ENCODE measurements around the gene PNPLA3. TPM values are rescaled to one million over a fixed set of nuclear protein-coding genes. Genes with fewer than 3 reads are reported as not detected.

PNPLA3 gene
- total and polyA plus RNA-seq, 3 donors from 2014 or later = 0.53 to 1.7 (median 0.93) TPM

- Histone ChIP-seq H3K4me1 (peaks cover 7% of the 10 kb centered on the region), H3K4me3 (no peak overlapping the region), H3K9me3 (no peaks in the 10 kb centered on the region), H3K27me3 (no peaks in the 10 kb centered on the region), H3K36me3 (ENCODE audit: low read depth, missing control alignments) (no peaks in the 10 kb centered on the region), H3K27ac (no peak overlapping the region)
- 59% methylated on average over 5 of the region's 5 CpGs; no CpG with 5 or more reads in 1 of the 2 donors for WGBS, 2 donors
- TF ChIP-seq POLR2A (IDR thresholded peaks at IDR 0.05) = no peak
- no peak for TF ChIP-seq CTCF (IDR thresholded peaks at IDR 0.05)
- DNase-seq = no peak
- intact Hi-C loops (cut with DNase I; ENCODE audit: low total_unique reads) = no loop called here
Observed at GRCh38 chr22:43893266-43893665, 30.3 kb upstream of the PNPLA3 start.

DNA sequence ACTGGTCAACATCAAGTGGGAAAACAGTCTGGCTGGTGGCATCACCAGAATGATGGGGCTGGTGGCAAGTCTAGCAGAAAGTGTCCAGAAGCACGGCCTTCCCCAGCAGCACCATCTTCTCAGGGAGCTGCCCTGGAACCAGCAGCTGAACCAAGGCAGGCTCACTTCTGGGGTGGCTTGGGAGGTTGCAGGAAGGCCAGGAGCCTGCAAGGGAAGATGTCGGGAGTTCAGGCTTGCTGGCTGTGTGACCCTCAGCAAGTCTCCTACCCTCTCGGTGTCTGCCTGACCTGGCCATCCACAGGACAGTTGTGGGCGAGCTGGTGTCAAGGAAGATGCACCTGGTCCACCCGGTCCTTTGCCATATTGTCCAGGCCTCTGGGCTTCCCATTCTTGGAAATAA is 29.5 kb upstream of the PNPLA3 start:
- WGBS, 2 donors = 83 to 91% methylated on average over 4 to 5 of the region's 5 CpGs
- TF ChIP-seq POLR2A (IDR thresholded peaks at IDR 0.05) (no peak), CTCF (IDR thresholded peaks at IDR 0.05) (no peak)
- DNase-seq = no peak

DNA sequence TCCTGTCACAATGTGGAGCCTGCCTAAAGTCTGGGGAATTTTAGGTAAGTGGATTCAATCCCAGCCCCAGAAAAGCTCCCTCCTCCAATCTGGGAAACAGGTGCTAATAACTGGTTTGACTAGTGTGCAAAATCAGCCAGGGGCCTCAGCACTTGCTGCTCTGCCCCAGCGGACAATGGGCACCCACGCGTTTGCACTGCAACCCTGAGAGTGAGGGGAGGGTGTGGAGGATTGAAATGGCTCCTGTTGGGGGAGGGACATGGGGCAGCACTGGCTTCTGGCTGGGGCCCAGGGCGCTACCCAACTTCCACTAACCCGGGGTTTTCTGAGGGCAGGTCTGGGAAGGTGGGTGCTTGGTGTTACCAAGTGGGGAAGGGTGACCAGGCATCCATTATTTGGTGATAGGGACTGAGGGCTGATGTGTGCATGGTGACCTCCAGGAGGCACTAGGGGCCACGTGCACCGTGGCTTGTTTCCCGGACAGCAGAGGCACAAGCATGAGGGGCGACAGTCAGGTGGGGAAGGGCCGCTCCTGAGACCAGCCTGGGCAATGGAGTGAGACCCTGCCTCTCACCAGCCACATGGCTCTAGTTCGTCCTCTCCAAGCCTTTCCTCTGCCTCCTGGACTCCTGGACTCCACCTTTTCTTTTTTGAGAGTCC is 27.5 kb upstream of the PNPLA3 start:
- Histone ChIP-seq H3K27me3 (no peaks in the 10 kb centered on the region), H3K4me1 (peaks cover 5% of the 10 kb centered on the region)
- DNase-seq = no peak

More for the DNA sequence above, 29.5 kb upstream of the PNPLA3 start:
- intact Hi-C loops (cut with DNase I; ENCODE audit: low total_unique reads) = no loop called here
- H3K4me1 ChIP-seq = peaks cover 7% of the 10 kb centered on the region
- H3K4me3 ChIP-seq = no peak overlapping the region
- no peaks in the 10 kb centered on the region for H3K36me3 ChIP-seq (ENCODE audit: low read depth, missing control alignments)
- no peaks in the 10 kb centered on the region for H3K27me3 ChIP-seq
- no peak overlapping the region for H3K27ac ChIP-seq
- no peaks in the 10 kb centered on the region for H3K9me3 ChIP-seq

GRCh38 chr22:43897751-43898261 is 25.8 kb upstream of the PNPLA3 start:
- intact Hi-C loops (cut with DNase I; ENCODE audit: low total_unique reads) = no loop called here
- Histone ChIP-seq H3K36me3 (ENCODE audit: low read depth, missing control alignments) (no peaks in the 10 kb centered on the region), H3K27ac (no peak overlapping the region), H3K9me3 (no peaks in the 10 kb centered on the region), H3K4me3 (no peak overlapping the region), H3K4me1 (no peaks in the 10 kb centered on the region), H3K27me3 (no peaks in the 10 kb centered on the region)
- TF ChIP-seq POLR2A (IDR thresholded peaks at IDR 0.05) (no peak), CTCF (IDR thresholded peaks at IDR 0.05) (no peak)
- DNase-seq = no peak
- WGBS, 2 donors = 64 to 74% methylated on average over 8 to 12 of the region's 12 CpGs

More for the DNA sequence above, 27.5 kb upstream of the PNPLA3 start:
- 58 to 60% methylated on average over 5 to 11 of the region's 11 CpGs for WGBS, 2 donors
- Histone ChIP-seq H3K36me3 (ENCODE audit: low read depth, missing control alignments) (no peaks in the 10 kb centered on the region), H3K27ac (no peak overlapping the region), H3K4me3 (no peak overlapping the region), H3K9me3 (no peaks in the 10 kb centered on the region)
- TF ChIP-seq CTCF (IDR thresholded peaks at IDR 0.05) = no peak
- TF ChIP-seq POLR2A (IDR thresholded peaks at IDR 0.05) = no peak
- intact Hi-C loops (cut with DNase I; ENCODE audit: low total_unique reads) = no loop called here

- no peak for DNase-seq
- no peak for TF ChIP-seq CTCF (IDR thresholded peaks at IDR 0.05)
- TF ChIP-seq POLR2A (IDR thresholded peaks at IDR 0.05) = no peak
- WGBS, 2 donors = 66 to 83% methylated on average over 7 of the region's 7 CpGs
Observed at GRCh38 chr22:43900206-43900605, 23.4 kb upstream of the PNPLA3 start.

More at GRCh38 chr22:43900206-43900605, 23.4 kb upstream of the PNPLA3 start:
- H3K27ac ChIP-seq = no peak overlapping the region
- H3K4me3 ChIP-seq = no peak overlapping the region
- H3K9me3 ChIP-seq = no peaks in the 10 kb centered on the region
- H3K36me3 ChIP-seq (ENCODE audit: low read depth, missing control alignments) = no peaks in the 10 kb centered on the region
- H3K27me3 ChIP-seq = no peaks in the 10 kb centered on the region
- intact Hi-C loops (cut with DNase I; ENCODE audit: low total_unique reads) = no loop called here
- H3K4me1 ChIP-seq = no peaks in the 10 kb centered on the region

All from testis (tissue), 3 donors.